Hematopoietic multipotent progenitor cell treated with erythropoietin and hydrocortisone succinate and interleukin-3 and kit ligand, for 8 days (in vitro differentiated cells): ENCODE data around the gene THUMPD3.
A peak's percentile ranks its signal among the peaks of the same experiment; 100 is the strongest.

ENCODE experiments used
- DNase-seq: peaks from one replicate; pipeline ENCODE4 v3.0.0-alpha.2; 2015

THUMPD3 gene

GRCh38 chr3:9369508-9369907, 6.7 kb downstream of the THUMPD3 start:
- no peak for DNase-seq

- no peak for DNase-seq
Measured at GRCh38 chr3:9373465-9373864, 10.6 kb downstream of the THUMPD3 start.

GRCh38 chr3:9377981-9378380, 15.1 kb downstream of the THUMPD3 start:
- no peak for DNase-seq

GRCh38 chr3:9379327-9379726, 16.5 kb downstream of the THUMPD3 start:
- DNase-seq = no peak

GRCh38 chr3:9380014-9380413, 17.2 kb downstream of the THUMPD3 start:
- no peak for DNase-seq

- DNase-seq = no peak
Measured at GRCh38 chr3:9384141-9384828, 21.4 kb downstream of the THUMPD3 start.

- DNase-seq = no peak
Measured at GRCh38 chr3:9385187-9386077, 22.6 kb downstream of the THUMPD3 start.

- DNase-seq = no peak
Measured at GRCh38 chr3:9386078-9386459, 23.2 kb downstream of the THUMPD3 start.

GRCh38 chr3:9386501-9387321, 23.9 kb downstream of the THUMPD3 start:
- no peak for DNase-seq

GRCh38 chr3:9387322-9387655, 24.4 kb downstream of the THUMPD3 start:
- no peak for DNase-seq

GRCh38 chr3:9388142-9388541, 25.3 kb downstream of the THUMPD3 start:
- DNase-seq = no peak

GRCh38 chr3:9388562-9389272, 25.9 kb downstream of the THUMPD3 start:
- peak; percentile 25 for DNase-seq

GRCh38 chr3:9390265-9390888, 27.5 kb downstream of the THUMPD3 start:
- DNase-seq = no peak

GRCh38 chr3:9392041-9392440, 29.2 kb downstream of the THUMPD3 start:
- DNase-seq = no peak

GRCh38 chr3:9395570-9396300, 32.9 kb downstream of the THUMPD3 start:
- no peak for DNase-seq

GRCh38 chr3:9396301-9396631, 33.4 kb downstream of the THUMPD3 start:
- peak; percentile 96 for DNase-seq

- DNase-seq = peak; percentile 99
Measured at GRCh38 chr3:9396632-9397331, 33.9 kb downstream of the THUMPD3 start.

- peak; percentile 96 for DNase-seq
Measured at GRCh38 chr3:9397332-9397905, 34.6 kb downstream of the THUMPD3 start, which contains the start of gene SETD5. TSS of gene SETD5 (plus strand) at chr3:9397615. CDS start at chr3:9428939, 31,324 bp downstream.

- DNase-seq = peak; percentile 83
Measured at GRCh38 chr3:9397906-9398699, 35.2 kb downstream of the THUMPD3 start.
